GM12878 (cell line): Measurements from ENCODE around the gene PSMA7. TPM values are rescaled to one million over a fixed set of nuclear protein-coding genes. Genes with fewer than 3 reads are reported as not detected.

Experiments
- ATAC-seq: fragments of 200-7000 bp; cut with Tn5 transposase; 3 replicates; pipeline ENCODE4 v1.9.1; 2020; ENCODE audit warnings: mild to moderate bottlenecking, moderate library complexity
- BruUV-seq: library from RNA; stranded (reverse); fragments of 400-500 nt; replicated peaks from 2 replicates; lab custom pipeline; 2021; lab: Mats Ljungman, UMichigan
- CTCF ChIA-PET: fragments of 300-600 bp; sonication (Branson Sonifier 250); formaldehyde crosslinking; extraction: SDS; loops from one replicate; lab custom pipeline; 2021; ENCODE audit warnings: inconsistent platforms; lab: Yijun Ruan, JAX
- POLR2A ChIA-PET: fragments of 350-600 bp; formaldehyde crosslinking; extraction: SDS; loops from one replicate; lab custom pipeline; 2021; ENCODE audit warnings: inconsistent platforms; lab: Charles Lee
- RAD21 ChIA-PET: fragments of 300-600 bp; sonication (Branson Sonifier 250); formaldehyde crosslinking; loops from one replicate; lab custom pipeline; 2023; ENCODE audit warnings: antibody characterized with exemption; ENCODE audit not compliant: unreplicated experiment; lab: Charles Lee
- SMC1A ChIA-PET: fragments of 300-600 bp; sonication (Branson Sonifier 250); formaldehyde crosslinking; loops from one replicate; lab custom pipeline; 2023; ENCODE audit not compliant: unreplicated experiment, uncharacterized antibody; lab: Charles Lee
- DNase-seq: peaks from one replicate; pipeline ENCODE4 v3.0.0-alpha.2; 2011; ENCODE audit warnings: low read depth, low spot score
- FAIRE-seq: peaks from 3 replicates; lab custom pipeline; 2011; peaks lifted over from hg19 to GRCh38; lab: Jason Lieb, UNC
- H2AFZ ChIP-seq: 2 replicates; pipeline ENCODE4 v1.6.0; 2011; ENCODE audit warnings: low read depth, low read length, control low read depth; ENCODE audit not compliant: control insufficient read depth
- H3K27ac ChIP-seq: 2 replicates; pipeline ENCODE4 v1.5.1; 2011; ENCODE audit warnings: control low read depth; ENCODE audit not compliant: control insufficient read depth, insufficient read depth
- H3K27me3 ChIP-seq, 2 experiments: replicated peaks in 1 of 2; 2 replicates each; pipeline versions ENCODE4 v1.6.0 to v1.6.1; 2011; ENCODE audit warnings: low read length in 1 of 2; ENCODE audit not compliant: control insufficient read depth in 2 of 2, insufficient read depth in 2 of 2
- H3K36me3 ChIP-seq, 2 experiments: 2 replicates each; pipeline ENCODE4 v1.5.1; 2011; ENCODE audit warnings: low read length in 1 of 2; ENCODE audit not compliant: control insufficient read depth in 2 of 2, insufficient read depth in 2 of 2
- H3K4me1 ChIP-seq: 2 replicates; pipeline ENCODE4 v1.6.1; 2011; ENCODE audit warnings: mild to moderate bottlenecking, low read length, moderate library complexity, mixed read lengths; ENCODE audit not compliant: control insufficient read depth, insufficient read depth
- H3K4me2 ChIP-seq: 2 replicates; pipeline ENCODE4 v1.6.0; 2011; ENCODE audit warnings: control low read depth; ENCODE audit not compliant: control insufficient read depth, insufficient read depth
- H3K4me3 ChIP-seq: fragments of 200-600 bp; sonication (generic); 2 replicates; pipeline ENCODE4 v1.5.1; 2016
- H3K79me2 ChIP-seq: 2 replicates; pipeline ENCODE4 v1.6.0; 2011; ENCODE audit warnings: low read length; ENCODE audit not compliant: control insufficient read depth, insufficient read depth
- H3K9ac ChIP-seq: 2 replicates; pipeline ENCODE4 v1.8.0; 2011; ENCODE audit warnings: low read length, control low read depth, mixed read lengths; ENCODE audit not compliant: control insufficient read depth, insufficient read depth
- H3K9me3 ChIP-seq: replicated peaks from 3 replicates; pipeline ENCODE4 v1.5.1; 2011; ENCODE audit warnings: mild to moderate bottlenecking, low read length; ENCODE audit not compliant: control insufficient read depth, insufficient read depth
- H4K20me1 ChIP-seq: 2 replicates; pipeline ENCODE4 v1.6.0; 2011; ENCODE audit not compliant: control insufficient read depth, insufficient read depth
- IRF4 ChIP-seq: IDR thresholded peaks from 2 replicates; pipeline ENCODE4 v1.6.1; 2011; ENCODE audit warnings: low read depth, low read length
- LARP7 ChIP-seq: fragments of 450-650 bp; IDR thresholded peaks from 2 replicates; pipeline ENCODE4 v1.6.1; 2017; ENCODE audit warnings: mild to moderate bottlenecking
- POLR2A ChIP-seq: IDR thresholded peaks from 2 replicates; pipeline ENCODE4 v1.6.1; 2011; ENCODE audit warnings: low read depth, mild to moderate bottlenecking, low read length
- POLR2AphosphoS5 ChIP-seq: IDR thresholded peaks from 2 replicates; pipeline ENCODE4 v1.6.1; 2011; ENCODE audit warnings: mild to moderate bottlenecking, low read length, inconsistent platforms
- RUNX3 ChIP-seq: IDR thresholded peaks from 2 replicates; pipeline ENCODE4 v1.6.1; 2012; ENCODE audit warnings: low read length, inconsistent platforms
- SP1 ChIP-seq: IDR thresholded peaks from one replicate; pipeline ENCODE4 v1.6.1; 2011; ENCODE audit warnings: low read depth, low read length
- SRF ChIP-seq, 2 experiments: IDR thresholded peaks; 2 replicates each; pipeline ENCODE4 v1.6.1; 2011; ENCODE audit warnings: low read depth in 2 of 2, low read length in 2 of 2, mild to moderate bottlenecking in 1 of 2, moderate library complexity in 1 of 2
- WGBS: methylation state at CpG from one replicate; pipeline ENCODE4 v1.1.6; 2016; ENCODE audit warnings: low lambda C conversion rate; ENCODE audit not compliant: insufficient replicate concordance, insufficient coverage; ENCODE audit errors: missing lambda C conversion rate; 5-methylcytosine and 5-hydroxymethylcytosine counted together
- in situ Hi-C: fragments of 300-500 bp; cut with MboI; formaldehyde crosslinking; loops from 9 replicates; pipeline ENCODE4 v1.14.3; 2018; ENCODE audit warnings: mixed read lengths
- intact Hi-C: fragments of 100-400 bp; cut with micrococcal nuclease; formaldehyde crosslinking; loops from one replicate; pipeline ENCODE4 v1.14.2; 2022; ENCODE audit not compliant: unreplicated experiment
- polyA plus RNA-seq, 11 experiments: library from polyadenylated mRNA; depleted of rRNA in 4 of 11; unstranded in 6 of 11; stranded (reverse) in 5 of 11; fragments of >200 nt; fragmentation: Nextera tagmentation in 4 of 11; fragmentation: Illumina TruSeq in 1 of 11; extraction: Ambion mirVana in 4 of 11; extraction: Trizol in 1 of 11; gene quantifications; 1 replicate in 1 of 11; 2 replicates in 10 of 11; pipeline versions ENCODE4 v1.2.1 to v1.2.3, GENCODE V29; 2011 to 2016; ENCODE audit warnings: inconsistent platforms in 2 of 11, missing spikeins in 2 of 11, low read depth in 1 of 11
- total RNA-seq, 4 experiments: library from RNA; depleted of rRNA in 3 of 4; stranded (reverse); fragments of >200 nt in 3 of 4; fragmentation: Illumina TruSeq in 1 of 4; extraction: Trizol in 1 of 4; gene quantifications; 2 replicates each; pipeline versions ENCODE4 v1.2.1 to v1.2.3, GENCODE V29; 2013 to 2021

Gene PSMA7
- total and polyA plus RNA-seq, 10 of the 15 experiments (the other 5 are each of a cell fraction or from before 2014, with no cell fraction given) = 216 to 857 (median 368) TPM

DNA sequence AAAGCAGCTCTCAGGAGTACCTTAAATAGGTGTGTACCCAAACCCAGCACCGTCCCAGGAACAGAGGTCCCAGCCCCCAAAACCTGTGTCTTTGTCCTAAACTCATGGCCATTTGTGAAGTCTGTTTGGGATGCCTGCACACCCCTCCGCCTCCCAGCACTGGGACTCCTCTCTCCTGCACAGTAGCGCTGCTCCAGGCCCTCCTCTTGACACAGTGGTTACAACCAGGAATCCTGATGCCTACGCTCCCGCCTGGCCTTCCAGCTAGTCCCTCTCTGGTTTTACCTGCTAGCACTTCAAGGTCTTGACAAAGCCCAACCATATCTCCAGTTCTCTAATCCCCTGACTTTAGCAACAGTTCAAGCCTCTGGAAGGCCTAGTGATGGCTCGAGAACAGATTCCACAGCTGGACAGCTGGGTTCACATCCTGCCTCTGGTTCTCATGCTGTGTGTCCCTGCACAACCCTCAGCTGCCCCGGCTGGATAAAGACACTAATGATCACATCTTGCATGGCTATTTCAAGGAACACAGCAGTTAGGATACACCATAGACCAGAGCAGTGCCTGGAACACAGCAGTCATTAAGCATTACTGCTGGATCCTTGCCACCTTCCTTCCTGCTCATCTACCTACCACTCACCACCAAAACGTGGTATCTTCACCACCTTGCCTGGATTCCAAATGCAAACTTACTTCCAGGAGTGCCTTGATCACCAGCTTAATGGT, 5.6 kb downstream of the PSMA7 start:
- 90% methylated on average over 8 of the region's 8 CpGs for WGBS
- Histone ChIP-seq H3K9ac (no peak overlapping the region), H2AFZ (no peak overlapping the region), H3K36me3 (peaks cover 43 to 52% of the 10 kb centered on the region in 2 experiments), H3K4me2 (no peak overlapping the region), H3K9me3 (no peaks in the 10 kb centered on the region), H3K27ac (no peak overlapping the region), H3K27me3 (no peaks in the 10 kb centered on the region), H3K4me1 (peaks cover 8% of the 10 kb centered on the region), H3K4me3 (no peak overlapping the region), H4K20me1 (peaks cover 20% of the 10 kb centered on the region), H3K79me2 (peaks cover 38% of the 10 kb centered on the region)
- DNase-seq (no peak), FAIRE-seq (no peak), ATAC-seq (no peak)
- intact Hi-C loops = loop anchor here (2.0 kb wide), 1 partner anchor 127 kb away; no protein-coding TSS in a partner anchor
- ChIA-PET POLR2A (no interaction called here), RAD21 (interaction anchor here (3.3 kb wide), 1 partner anchor 127 kb away, joined by 18 read pairs; no protein-coding TSS in a partner anchor), CTCF (interaction anchor here (0.8 to 2.8 kb wide), 3 partner anchors 9 to 127 kb away, joined by 3 to 20 read pairs (median 4); no protein-coding TSS in a partner anchor), SMC1A (interaction anchor here (0.7 to 1.4 kb wide), 3 partner anchors 12 to 127 kb away, joined by 3 to 4 read pairs (median 3); no protein-coding TSS in a partner anchor)
- in situ Hi-C loops = no loop called here
- TF ChIP-seq POLR2AphosphoS5 = peak; percentile 60; the same call in 1 of the 2 replicates
- TF ChIP-seq POLR2A = peak; percentile 63
- TF ChIP-seq SRF (IDR thresholded peaks at IDR 0.05; ENCODE audit: low read depth in 2 of 2, low read length in 2 of 2) = no peak
- TF ChIP-seq IRF4 = no peak
- no peak for TF ChIP-seq LARP7
- no TSS peak for BruUV-seq

DNA sequence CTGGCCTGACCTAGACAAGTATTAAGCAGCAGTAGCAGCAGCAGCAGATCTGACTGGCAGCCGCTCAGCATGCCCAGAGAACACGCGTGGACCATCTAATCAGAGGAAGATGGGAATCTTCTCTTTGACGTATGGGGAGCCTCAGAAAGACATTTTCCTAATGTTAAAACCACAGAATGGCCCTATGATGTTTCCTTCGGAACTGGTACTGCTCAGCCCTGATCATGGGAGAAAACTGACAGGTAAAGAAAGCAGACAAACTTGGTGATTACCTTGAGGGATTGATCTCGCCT, 6.2 kb downstream of the PSMA7 start:
- H3K27ac ChIP-seq = no peak overlapping the region
- H3K36me3 ChIP-seq = peaks cover 49 to 52% of the 10 kb centered on the region in 2 experiments
- in situ Hi-C loops (no loop called here), intact Hi-C loops (loop anchor here (2.0 kb wide), 1 partner anchor 126 kb away; no protein-coding TSS in a partner anchor)
- ATAC-seq (no peak), DNase-seq (no peak), FAIRE-seq (no peak)
- no peak overlapping the region for H3K4me2 ChIP-seq
- SMC1A ChIA-PET = interaction anchor here (0.7 to 1.9 kb wide), 6 partner anchors 9 to 128 kb away, joined by 3 to 9 read pairs (median 4); no protein-coding TSS in a partner anchor
- peaks cover 20% of the 10 kb centered on the region for H4K20me1 ChIP-seq
- POLR2A ChIA-PET = no interaction called here
- no peak overlapping the region for H3K4me3 ChIP-seq
- CTCF ChIA-PET = interaction anchor here (1.4 to 3.5 kb wide), 4 partner anchors 12 to 126 kb away, joined by 3 to 35 read pairs (median 21); partner anchors contain the start of gene LSM14B
- no peak overlapping the region for H2AFZ ChIP-seq
- TF ChIP-seq SP1 (no peak), RUNX3 (peak; percentile 28; the same call in 1 of the 2 replicates)
- H3K4me1 ChIP-seq = peaks cover 8% of the 10 kb centered on the region
- 89% methylated on average over 6 of the region's 6 CpGs for WGBS
- no peaks in the 10 kb centered on the region for H3K27me3 ChIP-seq
- peaks cover 31% of the 10 kb centered on the region for H3K79me2 ChIP-seq
- BruUV-seq = no TSS peak
- RAD21 ChIA-PET = interaction anchor here (3.3 kb wide), 1 partner anchor 126 kb away, joined by 18 read pairs; no protein-coding TSS in a partner anchor
- H3K9ac ChIP-seq = no peak overlapping the region
- no peaks in the 10 kb centered on the region for H3K9me3 ChIP-seq
